ENCODE measurements around the gene HNF4A.

DNA sequence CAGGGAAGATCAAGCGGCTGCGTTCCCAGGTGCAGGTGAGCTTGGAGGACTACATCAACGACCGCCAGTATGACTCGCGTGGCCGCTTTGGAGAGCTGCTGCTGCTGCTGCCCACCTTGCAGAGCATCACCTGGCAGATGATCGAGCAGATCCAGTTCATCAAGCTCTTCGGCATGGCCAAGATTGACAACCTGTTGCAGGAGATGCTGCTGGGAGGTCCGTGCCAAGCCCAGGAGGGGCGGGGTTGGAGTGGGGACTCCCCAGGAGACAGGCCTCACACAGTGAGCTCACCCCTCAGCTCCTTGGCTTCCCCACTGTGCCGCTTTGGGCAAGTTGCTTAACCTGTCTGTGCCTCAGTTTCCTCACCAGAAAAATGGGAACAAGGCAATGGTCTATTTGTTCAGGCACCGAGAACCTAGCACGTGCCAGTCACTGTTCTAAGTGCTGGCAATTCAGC lies 68.6 kb downstream of the HNF4A start:
- TF ChIP-seq POLR2A (IDR thresholded peaks at IDR 0.05; ENCODE audit: extremely low read depth, insufficient read length): no peak
- no peak for TF ChIP-seq MYC (IDR thresholded peaks at IDR 0.05; ENCODE audit: low read depth, low read length)
- no peak for TF ChIP-seq CTCF (IDR thresholded peaks at IDR 0.05; ENCODE audit: low read depth, low read length)
- TF ChIP-seq, protein P1, sequence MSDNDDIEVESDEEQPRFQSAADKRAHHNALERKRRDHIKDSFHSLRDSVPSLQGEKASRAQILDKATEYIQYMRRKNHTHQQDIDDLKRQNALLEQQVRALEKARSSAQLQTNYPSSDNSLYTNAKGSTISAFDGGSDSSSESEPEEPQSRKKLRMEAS (IDR thresholded peaks at IDR 0.05; ENCODE audit: low read depth, low read length): no peak

All from NB4 (cell line).